ENCODE data around the gene GALNT18.

GALNT18 gene

GRCh38 chr11:11587122-11587521, 34.7 kb downstream of the GALNT18 start:
- DNase-seq (ENCODE audit: low spot score): no peak

- DNase-seq (ENCODE audit: low spot score): no peak
These were observed 35.3 kb downstream of the GALNT18 start for GRCh38 chr11:11586465-11586864.

GRCh38 chr11:11584937-11585336, 36.9 kb downstream of the GALNT18 start:
- no peak for DNase-seq (ENCODE audit: low spot score)

GRCh38 chr11:11584530-11584810, 37.3 kb downstream of the GALNT18 start:
- DNase-seq (ENCODE audit: low spot score): peak; percentile 87

GRCh38 chr11:11583801-11584529, 37.8 kb downstream of the GALNT18 start:
- no peak for DNase-seq (ENCODE audit: low spot score)

- no peak for DNase-seq (ENCODE audit: low spot score)
These were observed 39.6 kb downstream of the GALNT18 start for GRCh38 chr11:11582011-11582701.

- DNase-seq (ENCODE audit: low spot score): no peak
These were observed 40.3 kb downstream of the GALNT18 start for GRCh38 chr11:11581481-11581880.

GRCh38 chr11:11580841-11581411, 40.9 kb downstream of the GALNT18 start:
- DNase-seq (ENCODE audit: low spot score): no peak

GRCh38 chr11:11580012-11580411, 41.8 kb downstream of the GALNT18 start:
- DNase-seq (ENCODE audit: low spot score): no peak

GRCh38 chr11:11579012-11579988, 42.5 kb downstream of the GALNT18 start:
- peak; percentile 10 for DNase-seq (ENCODE audit: low spot score)

- DNase-seq (ENCODE audit: low spot score): peak; percentile 54
These were observed 43.6 kb downstream of the GALNT18 start for GRCh38 chr11:11577932-11578911.

GRCh38 chr11:11577251-11577855, 44.5 kb downstream of the GALNT18 start:
- peak; percentile 33 for DNase-seq (ENCODE audit: low spot score)

- no peak for DNase-seq (ENCODE audit: low spot score)
These were observed 47.2 kb downstream of the GALNT18 start for GRCh38 chr11:11574373-11575287.

- peak; percentile 22 for DNase-seq (ENCODE audit: low spot score)
These were observed 49.4 kb downstream of the GALNT18 start for GRCh38 chr11:11572386-11572785.

GRCh38 chr11:11571893-11572292, 49.9 kb downstream of the GALNT18 start:
- no peak for DNase-seq (ENCODE audit: low spot score)

GRCh38 chr11:11570823-11571222, 51.0 kb downstream of the GALNT18 start:
- DNase-seq (ENCODE audit: low spot score): no peak

GRCh38 chr11:11569936-11570491, 51.8 kb downstream of the GALNT18 start:
- peak; percentile 77 for DNase-seq (ENCODE audit: low spot score)

- peak; percentile 88 for DNase-seq (ENCODE audit: low spot score)
These were observed 53.1 kb downstream of the GALNT18 start for GRCh38 chr11:11568651-11569229.

Data from kidney tubule cell (primary cell).